ENCODE measurements around the gene STN1. TPM values are rescaled to one million over a fixed set of nuclear protein-coding genes. Genes with fewer than 3 reads are reported as not detected.

STN1 gene
- total RNA-seq, 2 donors from 2014 or later = 5.9 to 32.2 TPM

- Histone ChIP-seq H3K36me3 (replicated peaks in 1 of 2; ENCODE audit: insufficient read depth in 1 of 2, low read depth in 2 of 2) (no peaks in the 10 kb centered on the region), H3K4me1 (peaks cover 51% of the 10 kb centered on the region), H3K27me3 (no peaks in the 10 kb centered on the region), H3K27ac (peak overlapping the region; percentile 19 to 78 (median 66)), H3K4me3 (no peak overlapping the region), H3K9me3 (no peaks in the 10 kb centered on the region)
- 81 to 82% methylated on average over 5 of the region's 5 CpGs for WGBS, 2 donors
- ATAC-seq = no peak
- no peak for DNase-seq
- intact Hi-C loops (cut with DNase I) = loop anchor here (5.0 kb wide), 1 partner anchor 144 kb away; no protein-coding TSS in a partner anchor
- TF ChIP-seq POLR2A (IDR thresholded peaks at IDR 0.05) (no peak), CTCF (IDR thresholded peaks at IDR 0.05) (no peak)
Measured at GRCh38 chr10:103856797-103857170, 61.2 kb downstream of the STN1 start.

GRCh38 chr10:103855852-103856796 is 61.9 kb downstream of the STN1 start:
- TF ChIP-seq CTCF (IDR thresholded peaks at IDR 0.05) = no peak
- TF ChIP-seq POLR2A (IDR thresholded peaks at IDR 0.05) = no peak
- Histone ChIP-seq H3K36me3 (replicated peaks in 1 of 2; ENCODE audit: insufficient read depth in 1 of 2, low read depth in 2 of 2) (no peaks in the 10 kb centered on the region), H3K27ac (peak overlapping the region; percentile 40 to 78 (median 66)), H3K4me1 (peaks cover 57% of the 10 kb centered on the region), H3K9me3 (no peaks in the 10 kb centered on the region), H3K4me3 (peak overlapping the region in 1 of 2 donors; percentile 19), H3K27me3 (no peaks in the 10 kb centered on the region)
- ATAC-seq (peak; percentile 7), DNase-seq (no peak)
- 19 to 34% methylated on average over 26 to 34 of the region's 34 CpGs for WGBS, 2 donors
- intact Hi-C loops (cut with DNase I) = loop anchor here (5.0 kb wide), 1 partner anchor 144 kb away; no protein-coding TSS in a partner anchor

GRCh38 chr10:103855424-103855823 is 62.6 kb downstream of the STN1 start, which contains the start of gene SH3PXD2A:
Gene SH3PXD2A, minus strand, starts transcription at chr10:103855576. Its CDS starts 310 bp downstream, at chr10:103855266.
- WGBS, 2 donors = 3% methylated on average over 19 of the region's 54 CpGs; no CpG with 5 or more reads in 1 of the 2 donors
- TF ChIP-seq POLR2A (IDR thresholded peaks at IDR 0.05) (no peak), CTCF (IDR thresholded peaks at IDR 0.05) (peak in 2 of 7 experiments; percentile 21 to 34)
- intact Hi-C loops (cut with DNase I) = loop anchor here (5.0 kb wide), 1 partner anchor 143 kb away; no protein-coding TSS in a partner anchor
- Histone ChIP-seq H3K4me1 (peaks cover 64% of the 10 kb centered on the region), H3K36me3 (replicated peaks in 1 of 2; ENCODE audit: insufficient read depth in 1 of 2, low read depth in 2 of 2) (no peaks in the 10 kb centered on the region), H3K27me3 (no peaks in the 10 kb centered on the region), H3K9me3 (no peaks in the 10 kb centered on the region), H3K4me3 (peak within 1 kb of the TSS; percentile 19 to 24), H3K27ac (peak within 1 kb of the TSS; percentile 40 to 78 (median 66))
- DNase-seq (peak in 3 of 4 donors; percentile 40 to 55 (median 48)), ATAC-seq (peak; percentile 68)

GRCh38 chr10:103854686-103855391 is 63.1 kb downstream of the STN1 start:
- intact Hi-C loops (cut with DNase I) = loop anchor here (5.0 kb wide), 1 partner anchor 143 kb away; no protein-coding TSS in a partner anchor
- H3K4me1 ChIP-seq = peaks cover 68% of the 10 kb centered on the region

More at GRCh38 chr10:103854686-103855391, 63.1 kb downstream of the STN1 start:
- Histone ChIP-seq H3K36me3 (replicated peaks in 1 of 2; ENCODE audit: insufficient read depth in 1 of 2, low read depth in 2 of 2) (no peaks in the 10 kb centered on the region), H3K4me3 (peak overlapping the region in 1 of 2 donors; percentile 24), H3K9me3 (no peaks in the 10 kb centered on the region), H3K27ac (peak overlapping the region; percentile 36 to 78 (median 66)), H3K27me3 (no peaks in the 10 kb centered on the region)
- ATAC-seq (peak; percentile 29), DNase-seq (no peak)
- 2 to 4% methylated on average over 33 to 45 of the region's 53 CpGs for WGBS, 2 donors
- TF ChIP-seq CTCF (IDR thresholded peaks at IDR 0.05) (peak in 3 of 7 experiments; percentile 9 to 17 (median 17)), POLR2A (IDR thresholded peaks at IDR 0.05) (no peak)
